ENCODE data around the gene THSD7A. TPM values are rescaled to one million over a fixed set of nuclear protein-coding genes. Genes with fewer than 3 reads are reported as not detected.
A peak's percentile ranks its signal among the peaks of the same experiment; 100 is the strongest.

THSD7A gene, protein sequence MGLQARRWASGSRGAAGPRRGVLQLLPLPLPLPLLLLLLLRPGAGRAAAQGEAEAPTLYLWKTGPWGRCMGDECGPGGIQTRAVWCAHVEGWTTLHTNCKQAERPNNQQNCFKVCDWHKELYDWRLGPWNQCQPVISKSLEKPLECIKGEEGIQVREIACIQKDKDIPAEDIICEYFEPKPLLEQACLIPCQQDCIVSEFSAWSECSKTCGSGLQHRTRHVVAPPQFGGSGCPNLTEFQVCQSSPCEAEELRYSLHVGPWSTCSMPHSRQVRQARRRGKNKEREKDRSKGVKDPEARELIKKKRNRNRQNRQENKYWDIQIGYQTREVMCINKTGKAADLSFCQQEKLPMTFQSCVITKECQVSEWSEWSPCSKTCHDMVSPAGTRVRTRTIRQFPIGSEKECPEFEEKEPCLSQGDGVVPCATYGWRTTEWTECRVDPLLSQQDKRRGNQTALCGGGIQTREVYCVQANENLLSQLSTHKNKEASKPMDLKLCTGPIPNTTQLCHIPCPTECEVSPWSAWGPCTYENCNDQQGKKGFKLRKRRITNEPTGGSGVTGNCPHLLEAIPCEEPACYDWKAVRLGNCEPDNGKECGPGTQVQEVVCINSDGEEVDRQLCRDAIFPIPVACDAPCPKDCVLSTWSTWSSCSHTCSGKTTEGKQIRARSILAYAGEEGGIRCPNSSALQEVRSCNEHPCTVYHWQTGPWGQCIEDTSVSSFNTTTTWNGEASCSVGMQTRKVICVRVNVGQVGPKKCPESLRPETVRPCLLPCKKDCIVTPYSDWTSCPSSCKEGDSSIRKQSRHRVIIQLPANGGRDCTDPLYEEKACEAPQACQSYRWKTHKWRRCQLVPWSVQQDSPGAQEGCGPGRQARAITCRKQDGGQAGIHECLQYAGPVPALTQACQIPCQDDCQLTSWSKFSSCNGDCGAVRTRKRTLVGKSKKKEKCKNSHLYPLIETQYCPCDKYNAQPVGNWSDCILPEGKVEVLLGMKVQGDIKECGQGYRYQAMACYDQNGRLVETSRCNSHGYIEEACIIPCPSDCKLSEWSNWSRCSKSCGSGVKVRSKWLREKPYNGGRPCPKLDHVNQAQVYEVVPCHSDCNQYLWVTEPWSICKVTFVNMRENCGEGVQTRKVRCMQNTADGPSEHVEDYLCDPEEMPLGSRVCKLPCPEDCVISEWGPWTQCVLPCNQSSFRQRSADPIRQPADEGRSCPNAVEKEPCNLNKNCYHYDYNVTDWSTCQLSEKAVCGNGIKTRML (N-terminal part only)
- not detected for total RNA-seq

DNA sequence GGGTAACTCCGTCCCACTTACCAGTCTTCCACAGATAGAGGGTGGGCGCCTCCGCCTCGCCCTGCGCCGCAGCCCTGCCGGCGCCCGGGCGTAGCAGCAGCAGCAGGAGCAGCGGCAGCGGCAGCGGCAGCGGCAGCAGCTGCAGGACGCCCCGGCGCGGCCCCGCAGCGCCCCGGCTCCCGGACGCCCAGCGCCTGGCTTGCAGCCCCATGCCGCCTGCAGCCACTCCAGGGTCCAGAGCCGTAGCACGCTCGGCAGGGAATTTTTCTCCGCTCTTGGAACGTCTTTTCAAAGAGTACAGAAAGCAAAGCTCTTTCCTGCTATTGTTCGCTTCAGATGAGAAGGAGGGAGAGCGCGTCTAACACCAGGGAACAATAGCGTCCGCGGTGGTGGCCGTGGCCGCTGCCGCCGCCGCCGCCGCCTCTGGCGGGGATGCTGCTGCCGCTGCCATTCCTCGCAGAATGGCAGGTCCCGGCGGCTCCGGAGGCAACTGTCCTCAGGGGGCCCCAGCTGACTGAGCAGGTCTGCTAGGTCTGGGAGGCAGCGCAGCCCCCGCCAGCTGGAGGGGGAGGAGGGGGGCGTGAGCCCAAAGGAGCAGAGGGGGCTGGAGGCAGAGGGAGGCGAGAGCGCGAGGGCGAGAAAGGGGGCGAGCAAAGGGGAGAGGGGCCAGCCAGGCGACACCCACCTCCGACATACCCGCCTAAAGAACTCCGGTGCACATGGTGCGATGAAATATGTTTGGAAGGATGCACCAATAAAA lies at the start of gene THSD7A:
THSD7A (minus strand) TSS at position 463 of the 760 bp plus-strand sequence; CDS start at position 211, 252 bp downstream.
- Mint-ChIP-seq H3K27ac (no peak within 1 kb of the TSS), H3K4me3 (peak within 1 kb of the TSS; percentile 52), H3K9me3 (no peaks in the 10 kb centered on the region), H3K4me1 (peaks cover 13% of the 10 kb centered on the region), H3K27me3 (peaks cover 51% of the 10 kb centered on the region), H3K36me3 (no peaks in the 10 kb centered on the region)
- peak; percentile 31 for DNase-seq

DNA sequence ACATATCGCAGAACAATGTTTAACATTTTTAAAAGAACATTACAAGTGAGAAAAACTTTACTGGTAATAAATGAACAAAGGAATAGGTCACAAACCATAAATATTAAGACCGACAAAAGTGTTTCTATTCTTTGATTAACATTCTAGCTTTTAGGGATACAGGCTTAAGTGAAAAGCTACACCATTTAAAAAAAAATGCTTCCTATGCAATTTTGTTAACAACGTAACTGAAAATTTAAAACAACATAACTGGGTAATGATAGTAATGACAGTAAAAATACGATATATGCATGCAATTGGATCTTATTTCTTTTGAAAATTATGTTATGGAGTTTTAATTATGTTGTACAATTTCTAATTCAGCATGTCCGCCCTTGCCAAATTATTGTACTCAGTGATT lies 49.7 kb upstream of the THSD7A start:
- H3K36me3 Mint-ChIP-seq: no peaks in the 10 kb centered on the region
- no peaks in the 10 kb centered on the region for H3K4me1 Mint-ChIP-seq
- H3K27ac Mint-ChIP-seq: no peak overlapping the region
- no peak for DNase-seq
- no peaks in the 10 kb centered on the region for H3K27me3 Mint-ChIP-seq
- H3K9me3 Mint-ChIP-seq: no peaks in the 10 kb centered on the region
- no peak overlapping the region for H3K4me3 Mint-ChIP-seq

DNA sequence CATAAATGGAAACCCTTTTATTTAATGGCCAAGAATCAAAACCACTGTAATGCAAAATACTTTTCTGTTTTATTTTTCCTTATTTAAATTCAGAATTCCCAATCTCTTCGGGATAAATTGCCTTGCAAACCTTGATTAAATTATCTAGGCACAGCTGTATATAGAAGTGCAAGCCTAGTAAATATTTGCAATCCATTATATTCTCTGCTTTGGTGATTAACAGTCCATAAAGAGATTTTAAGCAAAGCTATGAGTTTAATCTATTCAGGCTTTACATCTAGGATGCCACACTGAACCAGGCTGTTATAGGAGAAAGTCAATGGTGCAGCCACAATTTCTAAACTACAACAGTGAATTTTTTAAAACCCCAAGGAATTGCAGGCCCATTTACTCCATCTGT lies 43.6 kb upstream of the THSD7A start:
- no peak for DNase-seq
- no peak overlapping the region for H3K27ac Mint-ChIP-seq
- H3K4me1 Mint-ChIP-seq: no peaks in the 10 kb centered on the region

DNA sequence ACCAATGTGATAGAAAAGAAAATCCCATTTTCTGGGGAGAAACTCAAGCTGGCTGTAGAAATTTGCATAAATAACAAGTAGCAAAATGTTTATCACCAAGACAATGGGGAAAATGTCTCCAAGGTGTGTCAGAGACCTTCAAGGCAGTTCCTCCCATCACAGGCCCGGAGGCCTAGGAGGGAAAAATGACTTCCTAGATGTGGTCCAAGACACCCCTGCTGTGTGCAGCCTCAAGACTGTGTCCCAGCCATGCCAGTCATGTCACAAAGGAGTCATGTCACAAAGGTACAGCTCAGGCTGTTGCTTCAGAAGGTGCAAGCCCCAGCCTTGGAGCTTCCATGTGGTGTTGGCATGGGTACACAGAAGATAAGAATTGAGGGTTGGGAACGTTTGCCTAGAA lies 33.7 kb upstream of the THSD7A start:
- Mint-ChIP-seq H3K9me3 (peaks cover 10% of the 10 kb centered on the region), H3K27me3 (no peaks in the 10 kb centered on the region)

More for the DNA sequence above, 43.6 kb upstream of the THSD7A start:
- H3K27me3 Mint-ChIP-seq: no peaks in the 10 kb centered on the region
- no peaks in the 10 kb centered on the region for H3K36me3 Mint-ChIP-seq
- H3K9me3 Mint-ChIP-seq: no peaks in the 10 kb centered on the region
- H3K4me3 Mint-ChIP-seq: no peak overlapping the region

DNA sequence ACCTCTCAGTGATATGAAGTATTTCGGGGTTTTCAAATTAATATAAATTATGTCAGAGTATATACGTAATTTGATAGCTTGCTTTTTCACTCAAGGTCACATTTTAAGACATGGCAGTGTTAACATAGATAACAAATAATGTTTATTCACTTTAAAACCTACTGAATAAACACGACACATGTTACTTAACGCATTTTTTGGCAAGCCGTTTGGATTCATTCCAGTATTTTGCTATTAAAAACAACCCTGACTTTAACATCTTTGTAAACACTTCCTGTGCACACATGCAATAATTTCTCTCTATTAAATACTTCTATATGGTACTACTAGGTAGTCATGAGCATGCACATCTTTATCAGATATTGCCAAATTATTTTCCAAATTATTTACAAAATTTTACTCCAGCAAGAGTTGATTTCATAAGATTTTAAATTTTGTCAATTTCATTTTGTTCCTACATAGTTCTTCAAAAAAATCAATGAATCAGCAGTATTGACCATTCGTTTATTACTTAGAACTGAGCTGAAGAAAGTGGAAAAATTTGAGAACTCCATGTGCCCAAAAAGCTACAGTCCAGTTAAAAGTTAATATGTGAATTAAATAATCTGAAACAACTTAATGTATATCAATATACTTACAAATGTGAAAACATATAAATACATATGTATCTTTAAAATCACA lies 26.8 kb upstream of the THSD7A start:
- no peaks in the 10 kb centered on the region for H3K9me3 Mint-ChIP-seq
- no peak overlapping the region for H3K4me3 Mint-ChIP-seq
- DNase-seq: no peak
- no peaks in the 10 kb centered on the region for H3K27me3 Mint-ChIP-seq
- no peak overlapping the region for H3K27ac Mint-ChIP-seq
- no peaks in the 10 kb centered on the region for H3K36me3 Mint-ChIP-seq
- H3K4me1 Mint-ChIP-seq: no peaks in the 10 kb centered on the region

More for the DNA sequence above, 33.7 kb upstream of the THSD7A start:
- DNase-seq: no peak
- Mint-ChIP-seq H3K27ac (no peak overlapping the region), H3K36me3 (no peaks in the 10 kb centered on the region), H3K4me3 (no peak overlapping the region), H3K4me1 (no peaks in the 10 kb centered on the region)

DNA sequence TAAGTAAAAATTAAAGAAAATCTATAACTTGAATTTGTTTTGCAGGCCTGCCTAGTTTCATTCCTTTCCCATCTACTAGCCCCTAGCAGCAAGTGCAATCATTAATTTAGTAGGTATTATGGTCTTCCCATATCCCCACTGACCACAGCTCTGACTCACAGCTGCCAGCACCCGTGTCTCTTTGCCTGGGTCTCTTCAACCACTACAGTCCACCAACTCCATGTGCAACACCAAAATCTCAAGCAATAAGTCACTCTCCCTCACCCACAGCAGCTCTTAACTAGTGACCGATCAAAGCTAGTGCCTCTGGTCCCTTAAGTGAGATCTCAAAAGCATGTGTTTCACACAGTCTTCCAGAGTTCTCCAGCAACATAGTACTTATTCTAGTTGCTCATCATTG lies 26.0 kb upstream of the THSD7A start:
- Mint-ChIP-seq H3K27ac (no peak overlapping the region), H3K27me3 (no peaks in the 10 kb centered on the region), H3K36me3 (no peaks in the 10 kb centered on the region), H3K9me3 (no peaks in the 10 kb centered on the region), H3K4me3 (no peak overlapping the region), H3K4me1 (no peaks in the 10 kb centered on the region)
- no peak for DNase-seq

DNA sequence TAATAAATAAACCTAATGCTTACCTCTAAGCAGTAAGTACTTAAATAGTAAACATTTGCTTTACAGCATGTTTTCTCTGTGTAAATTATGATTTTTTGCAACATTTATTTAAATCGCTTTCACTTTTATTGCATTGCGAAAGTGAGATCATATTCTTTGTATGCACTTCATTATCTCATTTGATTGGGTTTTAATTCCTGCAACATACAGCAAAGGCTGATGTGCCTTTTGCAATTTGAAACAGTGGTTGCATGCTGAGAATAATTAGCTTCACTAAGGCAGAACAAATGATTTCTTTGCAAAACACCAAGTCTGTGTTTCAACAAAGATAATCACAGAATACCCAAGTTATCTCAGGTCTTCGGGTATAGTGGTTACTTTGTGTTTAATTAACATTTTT lies 16.3 kb upstream of the THSD7A start:
- H3K9me3 Mint-ChIP-seq: no peaks in the 10 kb centered on the region
- DNase-seq: no peak
- no peak overlapping the region for H3K4me3 Mint-ChIP-seq
- H3K27me3 Mint-ChIP-seq: peaks cover 3% of the 10 kb centered on the region
- H3K4me1 Mint-ChIP-seq: no peaks in the 10 kb centered on the region
- H3K27ac Mint-ChIP-seq: no peak overlapping the region
- H3K36me3 Mint-ChIP-seq: no peaks in the 10 kb centered on the region

DNA sequence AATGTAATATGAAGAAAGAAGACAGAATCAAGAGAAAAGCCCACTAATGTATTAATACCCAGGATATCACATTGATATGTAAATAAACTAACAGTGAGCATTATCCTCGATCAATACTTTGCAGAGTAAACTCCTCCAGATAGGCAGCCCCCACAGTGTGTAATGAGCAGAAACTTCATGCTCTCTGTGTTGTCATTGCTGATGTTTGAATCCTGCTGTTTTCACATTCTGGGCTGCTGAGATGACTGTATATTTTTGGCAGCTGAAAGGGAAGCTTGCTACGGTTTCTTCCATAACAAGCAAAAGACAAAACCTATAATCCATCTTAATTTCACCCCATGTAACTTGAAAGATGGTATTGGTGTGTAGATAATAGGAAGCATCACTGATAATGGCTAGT lies 15.3 kb upstream of the THSD7A start:
- no peak overlapping the region for H3K27ac Mint-ChIP-seq
- no peak for DNase-seq
- peaks cover 3% of the 10 kb centered on the region for H3K27me3 Mint-ChIP-seq
- H3K36me3 Mint-ChIP-seq: no peaks in the 10 kb centered on the region
- H3K4me3 Mint-ChIP-seq: no peak overlapping the region
- H3K4me1 Mint-ChIP-seq: no peaks in the 10 kb centered on the region
- H3K9me3 Mint-ChIP-seq: no peaks in the 10 kb centered on the region

DNA sequence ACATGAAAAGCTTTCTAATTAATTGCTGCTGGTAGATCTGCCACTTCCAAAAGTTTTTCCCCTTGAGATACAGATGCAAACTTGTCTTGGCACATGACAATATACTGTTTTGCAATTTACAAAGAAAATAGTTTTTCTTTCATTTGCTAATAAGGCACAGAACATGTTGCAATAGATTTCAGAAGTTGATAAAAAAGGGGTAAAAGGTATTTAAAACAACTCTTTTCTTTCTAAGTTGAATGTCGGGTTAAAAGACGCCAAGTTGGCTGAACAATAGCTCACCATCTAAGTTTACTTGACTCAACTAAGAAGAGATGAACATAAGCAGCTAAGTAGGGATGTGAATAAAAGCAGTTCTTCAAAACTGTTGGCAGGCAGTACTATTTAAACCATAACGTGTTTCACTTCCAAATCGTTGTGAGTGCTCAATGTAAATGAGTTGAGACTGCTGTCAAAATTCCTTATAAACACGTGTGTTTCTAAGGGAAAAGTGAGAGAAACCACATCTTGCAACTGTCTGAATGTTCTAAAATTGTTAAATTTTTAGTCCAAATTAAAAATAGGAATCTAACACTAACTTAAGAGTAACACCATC lies 14.5 kb upstream of the THSD7A start:
- Mint-ChIP-seq H3K27ac (no peak overlapping the region), H3K36me3 (no peaks in the 10 kb centered on the region), H3K4me3 (no peak overlapping the region), H3K4me1 (no peaks in the 10 kb centered on the region), H3K27me3 (peaks cover 3% of the 10 kb centered on the region), H3K9me3 (no peaks in the 10 kb centered on the region)
- DNase-seq: no peak

DNA sequence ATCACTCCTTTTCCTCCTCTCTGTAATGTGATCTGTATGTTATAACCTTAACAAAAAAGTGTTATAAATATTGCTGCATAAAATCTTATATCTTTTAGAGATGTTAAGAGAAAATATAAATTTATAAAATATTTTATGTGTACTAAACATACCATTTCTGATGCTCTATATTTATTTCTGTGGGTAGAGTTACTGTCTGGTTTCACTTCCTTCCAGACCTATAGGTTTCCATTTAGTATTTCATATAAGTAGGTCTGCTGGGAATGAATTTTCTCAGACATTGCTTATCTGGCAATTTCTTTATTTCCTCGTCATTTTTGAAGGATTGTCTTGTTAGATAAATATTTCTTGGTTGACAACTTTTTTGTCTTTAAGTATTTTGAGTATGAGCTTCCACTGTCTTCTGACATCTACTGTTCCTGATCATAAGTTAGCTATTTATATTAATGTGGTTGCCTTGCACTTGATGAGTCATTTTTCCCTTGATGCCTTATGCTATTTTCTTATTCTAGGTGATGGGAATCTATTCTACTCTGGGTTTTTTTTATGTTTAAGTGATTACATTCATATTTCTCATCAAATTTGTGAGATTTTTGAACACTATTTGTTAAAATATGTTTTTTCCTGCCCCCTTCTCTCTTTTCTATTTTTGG lies 11.2 kb upstream of the THSD7A start:
- Mint-ChIP-seq H3K9me3 (no peaks in the 10 kb centered on the region), H3K4me3 (no peak overlapping the region), H3K27ac (no peak overlapping the region), H3K27me3 (peaks cover 3% of the 10 kb centered on the region), H3K36me3 (no peaks in the 10 kb centered on the region), H3K4me1 (no peaks in the 10 kb centered on the region)
- no peak for DNase-seq

DNA sequence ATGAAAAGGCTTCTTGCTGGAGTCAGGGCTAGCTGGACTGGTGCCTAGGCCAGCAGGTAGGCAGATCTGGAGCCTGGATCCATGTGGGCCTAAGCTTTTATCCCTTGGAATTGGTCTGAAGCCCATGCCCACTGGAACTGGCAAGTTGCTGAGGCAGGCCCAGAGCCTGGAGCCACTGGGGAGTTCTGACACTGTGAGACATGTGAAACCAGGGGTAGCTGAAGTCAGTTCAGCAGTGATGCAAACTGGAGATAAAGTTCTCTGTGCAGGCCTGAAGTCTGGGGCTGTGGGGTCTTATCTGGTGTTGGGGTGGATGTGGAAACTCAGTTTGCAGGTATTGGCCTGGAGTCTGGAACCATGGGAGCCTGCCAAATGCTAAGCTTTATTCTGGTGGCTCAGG lies 9.7 kb upstream of the THSD7A start:
- no peaks in the 10 kb centered on the region for H3K9me3 Mint-ChIP-seq
- no peak overlapping the region for H3K27ac Mint-ChIP-seq
- no peak for DNase-seq
- no peak overlapping the region for H3K4me3 Mint-ChIP-seq
- no peaks in the 10 kb centered on the region for H3K36me3 Mint-ChIP-seq
- no peaks in the 10 kb centered on the region for H3K4me1 Mint-ChIP-seq
- no peaks in the 10 kb centered on the region for H3K27me3 Mint-ChIP-seq

DNA sequence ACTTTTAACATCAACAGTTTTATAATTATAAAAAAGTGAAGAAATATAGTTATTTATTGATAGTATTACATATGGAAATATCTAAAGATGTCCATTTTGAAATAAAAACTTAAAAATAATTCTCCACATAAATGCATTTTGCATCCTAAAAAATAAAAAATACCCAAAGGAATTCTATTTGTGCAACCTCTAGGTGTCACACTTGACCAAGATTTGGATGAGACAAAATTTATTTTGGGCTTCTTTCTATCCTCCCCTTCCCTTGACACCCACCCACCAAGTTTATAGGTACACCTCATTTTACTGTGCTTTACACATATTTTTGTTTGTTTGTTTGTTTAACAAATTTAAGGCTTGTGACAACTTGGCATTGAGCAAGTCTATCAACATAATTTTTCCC lies 3.3 kb upstream of the THSD7A start:
- no peaks in the 10 kb centered on the region for H3K9me3 Mint-ChIP-seq
- H3K27me3 Mint-ChIP-seq: peaks cover 38% of the 10 kb centered on the region
- no peak overlapping the region for H3K27ac Mint-ChIP-seq
- DNase-seq: no peak
- H3K4me1 Mint-ChIP-seq: peaks cover 13% of the 10 kb centered on the region
- no peak overlapping the region for H3K4me3 Mint-ChIP-seq
- no peaks in the 10 kb centered on the region for H3K36me3 Mint-ChIP-seq

DNA sequence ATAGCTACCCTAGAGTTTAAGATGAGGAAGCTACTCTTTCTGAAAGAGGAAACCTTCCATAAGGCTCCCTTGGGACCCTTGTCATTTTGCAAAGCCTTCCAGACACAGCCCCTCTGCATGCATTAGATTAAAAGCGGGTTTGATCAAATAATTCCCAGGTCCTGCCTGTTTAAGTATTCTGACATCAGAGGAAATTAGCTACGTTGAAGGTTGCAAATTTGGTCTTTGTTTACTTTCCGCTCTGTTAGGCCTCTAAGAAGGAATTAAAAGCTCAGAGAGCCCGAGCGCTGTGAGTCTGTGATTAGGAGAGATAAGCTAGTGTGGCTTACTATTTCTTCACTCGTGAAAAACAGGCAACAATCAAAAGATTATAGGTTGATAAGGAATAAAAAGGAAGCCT lies 1.4 kb upstream of the THSD7A start:
- no peak for DNase-seq
- H3K9me3 Mint-ChIP-seq: no peaks in the 10 kb centered on the region
- no peak overlapping the region for H3K4me3 Mint-ChIP-seq

More for the DNA sequence above, 1.4 kb upstream of the THSD7A start:
- Mint-ChIP-seq H3K27ac (no peak overlapping the region), H3K36me3 (no peaks in the 10 kb centered on the region), H3K4me1 (peaks cover 13% of the 10 kb centered on the region), H3K27me3 (peaks cover 51% of the 10 kb centered on the region)

Measured in activated naive CD8-positive, alpha-beta T cell treated with anti-CD3 and anti-CD28 coated beads for 36 hours (primary cell).